Endothelial cell of umbilical vein (primary cell): ENCODE data around the gene ZFAND5. TPM values are rescaled to one million over a fixed set of nuclear protein-coding genes. Genes with fewer than 3 reads are reported as not detected.

Experiments
- BruUV-seq: library from RNA; stranded (reverse); fragments of 400-500 nt; replicated peaks from 2 replicates; lab custom pipeline; 2021; lab: Mats Ljungman, UMichigan
- CTCF ChIA-PET: fragments of 300-600, 350-600 bp; sonication (Branson Sonifier 250); formaldehyde crosslinking; loops from one replicate; lab custom pipeline; 2021; ENCODE audit warnings: antibody characterized with exemption, inconsistent platforms; lab: Charles Lee
- POLR2A ChIA-PET: fragments of 300-600, 350-600 bp; sonication (Branson Sonifier 250); formaldehyde crosslinking; loops from one replicate; lab custom pipeline; 2021; ENCODE audit warnings: antibody characterized with exemption, inconsistent platforms; lab: Charles Lee
- DNase-seq: peaks from one replicate; pipeline ENCODE4 v3.0.0-alpha.2; 2011; ENCODE audit warnings: low read depth, low spot score
- FAIRE-seq: peaks from 2 replicates; lab custom pipeline; 2011; peaks lifted over from hg19 to GRCh38; lab: Jason Lieb, UNC
- H2AFZ ChIP-seq: 2 replicates; pipeline ENCODE4 v1.6.0; 2012; ENCODE audit warnings: low read depth, low read length, control low read depth, inconsistent platforms
- H3K27ac ChIP-seq: 2 replicates; pipeline ENCODE4 v1.5.1; 2011; ENCODE audit warnings: low read depth, mild to moderate bottlenecking, control low read depth, low read length, moderate library complexity; ENCODE audit not compliant: insufficient read depth
- H3K27me3 ChIP-seq, 2 experiments: 2 replicates each; pipeline versions ENCODE4 v1.6.0 to v1.6.1; 2011; ENCODE audit warnings: low read length in 2 of 2, mixed read lengths in 1 of 2; ENCODE audit not compliant: control insufficient read depth in 2 of 2, insufficient read depth in 2 of 2
- H3K36me3 ChIP-seq, 2 experiments: 2 replicates in 1 of 2; 3 replicates in 1 of 2; pipeline ENCODE4 v1.5.1; 2011; ENCODE audit warnings: low read length in 2 of 2, mild to moderate bottlenecking in 1 of 2, moderate library complexity in 1 of 2; ENCODE audit not compliant: control insufficient read depth in 2 of 2, insufficient read depth in 2 of 2; ENCODE audit errors: extremely low read depth in 1 of 2
- H3K4me1 ChIP-seq: 3 replicates; pipeline ENCODE4 v1.5.1; 2011; ENCODE audit warnings: mild to moderate bottlenecking, low read length; ENCODE audit not compliant: control insufficient read depth, insufficient read depth; ENCODE audit errors: extremely low read depth
- H3K4me2 ChIP-seq: 2 replicates; pipeline ENCODE4 v1.6.1; 2011; ENCODE audit warnings: low read length, control low read depth, mixed read lengths; ENCODE audit not compliant: insufficient read depth
- H3K4me3 ChIP-seq, 3 experiments: fragments of 200-600 bp in 1 of 3; sonication (generic), shearing (Covaris generic) in 1 of 3; replicated peaks in 1 of 3; 2 replicates each; pipeline ENCODE4 v1.5.1; 2011 to 2016; ENCODE audit warnings: control low read depth in 3 of 3, low read length in 3 of 3, mild to moderate bottlenecking in 2 of 3, inconsistent platforms in 1 of 3, low read depth in 1 of 3, moderate library complexity in 1 of 3; ENCODE audit not compliant: insufficient read depth in 1 of 3
- H3K79me2 ChIP-seq: 2 replicates; pipeline ENCODE4 v1.6.0; 2012; ENCODE audit warnings: low read length, inconsistent platforms; ENCODE audit not compliant: control insufficient read depth, insufficient read depth
- H3K9ac ChIP-seq: replicated peaks from 2 replicates; pipeline ENCODE3; 2011; ENCODE audit warnings: low read length, control low read depth; ENCODE audit not compliant: insufficient read depth; ENCODE audit errors: extremely low read depth
- H3K9me1 ChIP-seq: replicated peaks from 3 replicates; pipeline ENCODE4 v1.6.0; 2011; ENCODE audit warnings: mild to moderate bottlenecking, low read length; ENCODE audit not compliant: control insufficient read depth, insufficient read depth; ENCODE audit errors: extremely low read depth
- H3K9me3 ChIP-seq: replicated peaks from 2 replicates; pipeline ENCODE4 v1.5.1; 2012; ENCODE audit warnings: low read length, inconsistent platforms; ENCODE audit not compliant: control insufficient read depth, insufficient read depth
- H4K20me1 ChIP-seq: replicated peaks from 2 replicates; pipeline ENCODE3; 2011; ENCODE audit warnings: mild to moderate bottlenecking, low read length; ENCODE audit not compliant: control insufficient read depth, insufficient read depth; ENCODE audit errors: extremely low read depth
- CTCF ChIP-seq, 2 donors: IDR thresholded peaks; 1 replicate in 1 of 2; 2 replicates in 1 of 2; pipeline ENCODE4 v1.5.1; 2011; ENCODE audit warnings: low read length in 2 of 2, mild to moderate bottlenecking in 2 of 2, moderate library complexity in 2 of 2, control low read depth in 1 of 2, inconsistent platforms in 1 of 2, low read depth in 1 of 2; ENCODE audit not compliant: insufficient read depth in 1 of 2; ENCODE audit errors: extremely low read depth in 1 of 2
- EZH2 ChIP-seq: IDR thresholded peaks from 2 replicates; pipeline ENCODE4 v1.6.1; 2012; ENCODE audit warnings: borderline replicate concordance, low read depth, mild to moderate bottlenecking, moderate library complexity, low read length, inconsistent platforms; ENCODE audit not compliant: severe bottlenecking
- FOS ChIP-seq: IDR thresholded peaks from 2 replicates; pipeline ENCODE4 v1.6.1; 2011; ENCODE audit warnings: mild to moderate bottlenecking, low read length, moderate library complexity, borderline replicate concordance; ENCODE audit not compliant: insufficient read depth
- GATA2 ChIP-seq: IDR thresholded peaks from 2 replicates; pipeline ENCODE4 v1.7.0; 2011; ENCODE audit warnings: low read depth, mild to moderate bottlenecking, moderate library complexity, mixed read lengths, low read length; ENCODE audit not compliant: insufficient read length, insufficient read depth
- JUN ChIP-seq: IDR thresholded peaks from 2 replicates; pipeline ENCODE4 v1.6.1; 2011; ENCODE audit warnings: borderline replicate concordance, low read depth; ENCODE audit not compliant: insufficient read length, insufficient read depth
- MAX ChIP-seq: IDR thresholded peaks from 2 replicates; pipeline ENCODE4 v1.6.1; 2011; ENCODE audit not compliant: insufficient read depth, insufficient read length
- MYC ChIP-seq: IDR thresholded peaks from one replicate; pipeline ENCODE4 v1.6.1; 2011; ENCODE audit warnings: mild to moderate bottlenecking, low read depth, low read length
- POLR2A ChIP-seq: IDR thresholded peaks from 2 replicates; pipeline ENCODE4 v1.6.1; 2012; ENCODE audit warnings: low read depth, mild to moderate bottlenecking, control low read depth, low read length
- POLR2AphosphoS5 ChIP-seq: IDR thresholded peaks from 2 replicates; pipeline ENCODE4 v1.6.1; 2012; ENCODE audit warnings: low read depth, mild to moderate bottlenecking, control low read depth, low read length, moderate library complexity; ENCODE audit not compliant: insufficient read depth
- dilution Hi-C: fragments of 300-500 bp; cut with MboI; formaldehyde crosslinking; loops from one replicate; pipeline ENCODE4 v1.15.0; 2019; ENCODE audit warnings: low sequenced_read_pairs; ENCODE audit not compliant: extremely low pct_ligation_motif_present
- intact Hi-C: fragments of 100-400 bp; cut with micrococcal nuclease; formaldehyde crosslinking; loops from one replicate; pipeline ENCODE4 v1.10.0; 2022
- polyA plus RNA-seq, 4 experiments: library from polyadenylated mRNA; depleted of rRNA in 3 of 4; stranded (reverse) in 3 of 4; unstranded in 1 of 4; fragments of >200 nt; gene quantifications; 2 replicates each; pipeline versions ENCODE4 v1.2.1 to v1.2.3, GENCODE V29; 2011 to 2012; ENCODE audit warnings: missing spikeins in 1 of 4
- total RNA-seq: library from RNA; stranded (reverse); gene quantifications from 2 replicates; pipeline ENCODE4 v1.2.3, GENCODE V29; 2021

Gene ZFAND5
- total and polyA plus RNA-seq, 2 donors (not counting 3 experiments of a cell fraction or from before 2014, with no cell fraction given) = 63.7 to 176 TPM

GRCh38 chr9:72338631-72339030, 26.4 kb downstream of the ZFAND5 start:
- no peaks in the 10 kb centered on the region for H3K36me3 ChIP-seq
- DNase-seq = no peak
- no peaks in the 10 kb centered on the region for H3K79me2 ChIP-seq
- intact Hi-C loops = no loop called here
- ChIA-PET CTCF (interaction anchor here (1.5 kb wide), 1 partner anchor 46 kb away, joined by 3 read pairs; no protein-coding TSS in a partner anchor), POLR2A (interaction anchor here (0.7 kb wide), 1 partner anchor 22 kb away, joined by 5 read pairs; no protein-coding TSS in a partner anchor)
- H3K4me2 ChIP-seq = no peak overlapping the region
- no peaks in the 10 kb centered on the region for H3K9me3 ChIP-seq
- no peaks in the 10 kb centered on the region for H3K4me1 ChIP-seq
- no peaks in the 10 kb centered on the region for H3K9me1 ChIP-seq
- H3K4me3 ChIP-seq = no peak overlapping the region
- FAIRE-seq = no peak
- no peak for TF ChIP-seq POLR2AphosphoS5
- TF ChIP-seq CTCF (IDR thresholded peaks at IDR 0.05; ENCODE audit: extremely low read depth in 1 of 2, insufficient read depth in 1 of 2, low read depth in 1 of 2, low read length in 2 of 2) = no peak
- TF ChIP-seq MYC = no peak
- TF ChIP-seq JUN = no peak
- TF ChIP-seq MAX = no peak
- no peak for TF ChIP-seq FOS
- TF ChIP-seq EZH2 = no peak
- TF ChIP-seq GATA2 = no peak
- no peak for TF ChIP-seq POLR2A
- H3K27ac ChIP-seq = no peak overlapping the region
- H3K27me3 ChIP-seq = no peaks in the 10 kb centered on the region
- no peak overlapping the region for H2AFZ ChIP-seq
- H3K9ac ChIP-seq = no peak overlapping the region
- H4K20me1 ChIP-seq = no peaks in the 10 kb centered on the region
- dilution Hi-C loops = no loop called here
- no TSS peak for BruUV-seq
